NOMO-1 treated with DMSO at 0.1 percent for 48 hours (cell line): ENCODE data around the gene EFNA4.

Experiments
- DNase-seq: peaks from one replicate; lab custom pipeline; 2025; ENCODE audit not compliant: unreplicated experiment; lab: John Stamatoyannopoulos, UW

Gene EFNA4

DNA sequence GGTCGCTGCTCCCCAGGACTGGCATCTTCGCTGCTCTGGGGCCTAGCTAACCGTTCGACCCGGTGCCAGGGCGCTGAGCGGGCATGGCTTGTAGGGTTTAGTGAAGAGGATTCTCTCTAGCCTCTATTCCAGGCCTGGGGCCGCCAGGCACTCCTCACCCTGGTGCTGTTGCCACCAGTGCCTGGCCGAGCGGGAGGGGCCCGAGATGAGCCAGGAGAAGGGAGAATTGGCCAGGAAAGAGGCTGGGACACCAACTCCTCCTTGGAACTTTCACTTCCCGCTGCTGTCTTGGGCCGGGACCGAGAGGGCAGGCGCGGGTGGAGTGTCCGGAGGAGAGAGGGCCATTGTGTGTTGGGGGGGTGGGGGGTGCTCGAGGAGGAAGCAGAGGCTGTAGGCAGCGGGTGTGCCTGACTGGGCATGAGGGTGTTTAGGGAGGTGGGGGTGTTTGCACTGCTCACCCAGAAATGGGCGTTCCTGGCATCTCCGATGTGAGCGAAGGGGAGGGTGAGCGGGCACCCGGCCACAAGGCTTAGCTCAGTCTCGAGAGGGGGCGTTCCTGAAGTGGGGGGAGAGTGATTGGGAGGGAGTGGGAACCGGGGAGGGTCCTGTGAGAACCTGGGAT is 11.7 kb upstream of the EFNA4 start:
- no peak for DNase-seq

DNA sequence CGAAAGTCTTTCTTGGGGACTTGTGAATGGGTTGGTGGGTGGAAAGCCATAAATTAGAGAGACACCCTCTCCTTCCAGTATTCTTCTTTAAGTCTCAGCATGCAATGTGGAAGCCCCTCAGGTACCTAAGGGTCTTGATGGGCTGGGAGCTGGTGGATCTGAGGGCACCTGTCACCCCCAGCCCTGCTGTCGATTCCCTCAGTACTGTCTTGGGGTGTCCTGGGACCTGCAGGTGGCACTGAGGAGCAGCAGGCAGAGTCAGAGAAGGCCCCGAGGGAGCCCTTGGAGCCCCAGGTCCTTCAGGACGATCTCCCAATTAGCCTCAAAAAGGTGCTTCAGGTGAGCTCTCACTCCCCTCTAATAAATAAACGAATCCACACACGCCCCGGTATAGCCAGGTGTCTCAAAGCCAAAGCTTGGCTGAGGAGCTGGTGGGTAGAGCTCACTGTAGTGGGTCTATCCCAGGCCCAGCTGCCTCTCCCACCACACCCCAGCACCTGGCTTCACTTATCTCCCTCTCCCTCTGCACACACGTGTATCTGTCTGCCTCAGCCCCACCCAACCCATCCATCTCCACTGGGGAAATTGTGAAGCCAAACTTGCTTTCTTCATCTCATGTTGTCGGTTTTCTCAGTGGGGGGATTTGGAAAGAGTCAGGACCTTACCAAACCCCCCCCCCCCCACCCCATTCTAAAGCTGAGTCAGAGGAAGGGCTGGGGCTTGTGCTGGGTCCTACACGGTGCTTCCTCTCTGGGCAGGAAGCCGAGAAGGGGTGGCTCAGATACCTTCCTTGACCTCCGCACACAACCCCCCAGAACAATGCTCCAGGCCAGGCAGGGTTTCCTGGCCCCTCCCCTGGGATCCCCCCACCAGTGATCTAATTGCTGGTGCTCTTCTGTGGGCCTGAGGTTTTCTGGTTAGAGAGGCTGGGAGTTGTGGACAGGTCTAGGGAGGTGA is 10.8 kb upstream of the EFNA4 start:
- DNase-seq = no peak

DNA sequence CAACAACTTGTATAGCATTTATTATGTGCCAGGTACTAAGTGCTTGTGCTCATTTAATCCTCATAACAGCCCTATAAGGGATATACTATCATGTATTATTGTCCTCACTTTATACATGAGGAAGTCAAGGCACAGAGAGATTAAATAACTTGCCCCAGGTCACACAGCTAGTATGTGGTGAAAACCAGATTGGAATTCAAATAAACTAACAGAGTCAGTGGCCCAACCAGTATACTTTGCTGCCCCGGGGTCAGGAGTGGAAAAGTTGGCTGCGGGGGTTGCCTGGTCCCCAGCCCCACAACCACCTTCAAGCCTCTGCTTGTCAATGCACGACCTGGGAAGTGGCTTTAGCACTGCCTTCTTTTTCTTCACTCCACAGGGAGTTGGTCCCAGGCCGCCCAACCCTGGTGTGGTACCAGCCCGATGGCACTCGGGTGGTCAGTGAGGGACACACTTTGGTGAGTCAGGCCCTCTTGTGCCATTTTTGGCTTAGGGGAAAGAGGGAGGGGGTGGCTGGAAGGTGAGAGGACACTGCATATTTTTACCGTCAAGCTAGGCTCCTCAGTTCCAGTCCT is 9.9 kb upstream of the EFNA4 start:
- DNase-seq = no peak

DNA sequence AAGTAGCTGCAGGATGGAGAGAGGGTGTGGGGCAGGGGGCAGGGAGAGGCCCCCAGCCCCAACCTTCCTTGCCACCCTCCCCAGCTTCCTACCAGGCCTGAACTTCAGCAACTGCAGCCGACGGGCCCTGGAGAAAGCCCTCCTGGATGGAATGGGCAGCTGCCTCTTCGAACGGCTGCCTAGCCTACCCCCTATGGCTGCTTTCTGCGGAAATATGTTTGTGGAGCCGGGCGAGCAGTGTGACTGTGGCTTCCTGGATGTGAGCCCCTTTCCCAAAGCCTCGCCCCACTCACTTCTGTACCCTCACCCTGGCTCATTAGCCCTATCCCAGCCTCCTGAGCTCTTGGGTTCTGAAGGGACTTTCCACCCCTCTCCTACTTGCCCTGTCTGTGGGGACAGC is 6.4 kb upstream of the EFNA4 start:
- DNase-seq = no peak

DNA sequence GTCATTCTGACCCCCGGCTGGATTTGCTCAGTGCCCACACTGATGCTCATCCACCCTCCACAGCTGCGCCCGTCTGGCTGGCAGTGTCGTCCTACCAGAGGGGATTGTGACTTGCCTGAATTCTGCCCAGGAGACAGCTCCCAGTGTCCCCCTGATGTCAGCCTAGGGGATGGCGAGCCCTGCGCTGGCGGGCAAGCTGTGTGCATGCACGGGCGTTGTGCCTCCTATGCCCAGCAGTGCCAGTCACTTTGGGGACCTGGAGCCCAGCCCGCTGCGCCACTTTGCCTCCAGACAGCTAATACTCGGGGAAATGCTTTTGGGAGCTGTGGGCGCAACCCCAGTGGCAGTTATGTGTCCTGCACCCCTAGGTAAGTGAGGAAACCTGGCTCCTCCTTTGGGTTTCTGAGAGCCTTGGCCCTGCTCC is 5.7 kb upstream of the EFNA4 start:
- DNase-seq = no peak

DNA sequence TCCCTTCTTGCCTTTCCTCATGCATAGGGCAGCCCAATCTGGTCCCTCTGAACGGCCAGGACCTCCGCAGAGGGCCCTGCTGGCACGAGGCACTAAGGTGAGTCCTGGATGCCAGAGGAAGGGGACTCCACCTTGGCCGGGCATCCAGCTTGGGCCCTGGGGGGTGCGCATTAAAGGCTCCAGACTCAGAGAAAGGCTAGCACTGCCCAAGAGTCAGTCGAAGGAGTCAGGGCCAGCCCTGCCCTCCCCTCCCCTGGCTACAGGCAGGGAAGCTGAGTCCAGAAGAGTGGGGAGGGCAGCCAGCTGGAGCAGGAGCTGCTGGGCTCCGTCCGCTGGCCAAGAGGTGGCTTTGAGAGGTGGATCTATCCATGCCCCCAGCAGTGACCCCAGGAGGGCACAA is 2.8 kb upstream of the EFNA4 start:
- no peak for DNase-seq

DNA sequence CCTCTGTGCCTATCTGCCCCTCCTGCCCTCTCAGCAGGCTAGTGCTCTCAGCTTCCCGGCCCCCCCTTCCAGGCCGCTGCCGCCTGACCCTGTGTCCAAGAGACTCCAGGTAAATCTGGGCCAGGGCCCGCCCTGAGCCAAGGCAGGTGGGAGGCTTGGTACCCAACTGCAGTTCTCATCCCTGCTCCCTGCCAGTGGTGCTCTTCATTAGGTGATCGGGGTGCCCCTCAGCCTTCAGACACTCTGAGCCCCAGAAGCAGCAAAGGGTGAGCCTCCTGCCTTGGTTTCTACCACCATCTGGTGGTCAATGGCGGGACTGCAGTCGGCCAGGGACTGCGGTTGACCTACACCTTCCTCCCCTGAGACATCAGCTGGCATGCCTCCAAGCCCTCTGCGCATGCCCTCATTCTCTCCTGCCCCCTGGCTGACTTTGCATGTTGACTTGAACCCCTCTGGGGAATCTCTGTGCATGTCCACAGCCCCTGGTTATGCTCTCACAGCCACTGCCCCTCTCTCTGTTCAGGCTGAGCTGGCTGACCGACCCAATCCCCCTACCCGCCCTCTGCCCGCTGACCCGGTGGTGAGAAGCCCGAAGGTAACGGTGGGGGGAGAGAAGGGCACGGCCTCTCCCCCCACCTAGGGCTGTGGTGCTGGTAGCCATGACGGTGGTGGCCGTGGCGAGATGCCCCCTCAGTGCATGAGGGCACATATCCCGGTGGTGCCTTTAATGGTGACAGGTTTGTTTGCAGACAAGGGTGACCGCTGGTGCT is 2.0 kb upstream of the EFNA4 start:
- peak; percentile 68 for DNase-seq

DNA sequence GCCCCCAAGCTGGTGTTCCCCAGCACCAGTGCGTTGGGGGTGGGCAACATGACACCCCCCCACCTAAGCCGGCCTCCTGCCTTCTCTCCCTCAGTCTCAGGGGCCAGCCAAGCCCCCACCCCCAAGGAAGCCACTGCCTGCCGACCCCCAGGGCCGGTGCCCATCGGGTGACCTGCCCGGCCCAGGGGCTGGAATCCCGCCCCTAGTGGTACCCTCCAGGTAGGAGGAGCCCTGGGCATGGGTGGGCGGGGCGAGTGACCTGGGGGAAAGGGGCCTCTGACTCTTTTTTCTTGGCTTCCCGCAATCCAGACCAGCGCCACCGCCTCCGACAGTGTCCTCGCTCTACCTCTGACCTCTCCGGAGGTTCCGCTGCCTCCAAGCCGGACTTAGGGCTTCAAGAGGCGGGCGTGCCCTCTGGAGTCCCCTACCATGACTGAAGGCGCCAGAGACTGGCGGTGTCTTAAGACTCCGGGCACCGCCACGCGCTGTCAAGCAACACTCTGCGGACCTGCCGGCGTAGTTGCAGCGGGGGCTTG is 1.3 kb upstream of the EFNA4 start:
- no peak for DNase-seq

DNA sequence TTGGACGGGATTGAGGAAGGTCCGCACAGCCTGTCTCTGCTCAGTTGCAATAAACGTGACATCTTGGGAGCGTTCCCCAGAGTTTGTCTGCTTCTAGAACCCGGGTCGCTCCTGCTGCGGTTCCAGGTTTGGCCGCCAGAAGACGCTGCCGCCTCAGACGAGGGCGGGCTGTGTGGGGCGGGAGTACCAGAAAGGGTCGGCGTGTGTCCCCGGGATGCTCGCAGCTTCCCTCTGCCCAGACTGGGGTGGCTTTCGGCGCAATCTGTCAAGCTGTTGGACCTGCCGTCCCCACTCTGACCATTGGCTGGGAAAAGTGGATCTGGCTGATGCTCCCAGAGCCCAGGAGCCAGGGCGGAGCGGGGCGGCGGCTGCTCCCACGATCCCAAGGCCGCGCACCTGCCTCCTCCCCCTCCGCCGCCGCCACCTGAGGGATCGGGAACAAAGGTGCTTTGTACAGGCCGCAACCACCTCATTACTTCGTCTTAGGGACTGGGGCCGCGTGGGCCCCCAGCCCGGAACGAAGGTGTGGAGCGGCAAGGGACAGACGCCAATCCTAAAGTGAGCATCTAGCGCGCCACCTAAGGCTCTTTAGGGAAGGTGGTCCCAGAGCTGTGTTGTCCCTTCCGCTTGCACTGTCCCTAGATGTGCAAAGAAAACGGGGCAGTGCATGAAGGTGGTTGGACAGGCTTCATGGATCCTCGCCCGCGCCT is 683 bp upstream of the EFNA4 start:
- DNase-seq = peak; percentile 26

DNA sequence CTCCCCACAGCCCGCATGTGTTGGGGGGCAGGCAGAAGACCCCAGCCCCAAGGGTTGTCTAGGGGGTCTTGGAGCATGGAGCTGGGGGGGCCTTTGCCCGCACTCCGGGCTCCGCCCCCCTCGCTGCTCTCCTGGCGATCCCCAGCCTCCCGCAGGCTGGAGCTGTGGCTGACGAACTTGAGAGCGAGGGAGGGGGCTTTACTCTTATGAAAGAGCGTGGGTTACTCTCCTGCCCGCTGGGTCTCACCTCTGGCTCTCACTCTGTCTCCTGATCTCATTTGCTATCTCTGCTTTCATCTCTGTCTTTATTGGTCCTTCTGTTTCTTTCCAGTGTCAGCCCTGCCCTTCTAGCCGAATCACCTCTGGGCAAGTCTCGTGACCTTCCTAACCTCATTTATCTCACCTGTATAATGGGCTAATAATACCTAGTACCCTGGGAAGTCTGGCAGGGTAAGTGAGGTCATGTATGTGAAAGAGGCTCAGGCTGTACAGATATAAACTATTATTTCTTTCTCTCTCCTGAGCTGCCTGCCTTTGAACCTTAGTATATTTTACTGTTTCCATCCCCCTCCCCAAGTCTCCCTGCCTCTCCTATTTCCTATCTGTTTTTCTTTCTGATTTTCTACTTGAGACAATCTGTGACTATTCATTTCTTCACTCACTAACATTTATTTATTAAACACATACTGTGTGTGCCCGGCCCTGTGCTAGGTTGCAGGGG is 731 bp downstream of the EFNA4 start:
- no peak for DNase-seq

DNA sequence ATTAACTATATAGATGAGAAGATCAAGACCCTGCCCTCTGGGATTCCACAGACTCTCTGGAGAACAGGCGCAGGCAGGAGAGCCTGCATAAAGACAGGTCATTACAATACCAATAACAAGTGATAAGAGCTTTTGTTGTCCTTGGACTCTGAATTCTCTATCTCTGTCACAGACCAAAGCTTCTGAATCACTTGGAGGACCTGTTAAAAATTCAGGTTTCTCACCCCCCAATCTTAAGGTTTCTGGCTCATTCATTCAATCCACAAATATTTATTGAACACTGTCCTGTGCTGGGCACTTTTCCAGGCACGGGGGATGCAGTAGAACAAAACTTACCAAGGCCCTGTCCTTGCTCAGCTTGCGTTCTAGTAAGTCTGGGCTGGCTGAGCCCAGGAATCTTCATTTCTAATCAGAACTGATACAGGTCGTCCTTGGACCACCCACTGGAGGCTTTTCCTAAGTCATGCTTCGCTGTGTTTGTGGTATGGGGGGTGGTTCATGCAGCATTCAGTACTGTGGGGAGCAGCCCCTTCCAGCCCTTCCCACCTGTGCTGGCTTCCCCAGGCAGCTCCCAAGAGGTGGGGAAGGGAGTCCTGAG is 1.4 kb downstream of the EFNA4 start:
- no peak for DNase-seq

DNA sequence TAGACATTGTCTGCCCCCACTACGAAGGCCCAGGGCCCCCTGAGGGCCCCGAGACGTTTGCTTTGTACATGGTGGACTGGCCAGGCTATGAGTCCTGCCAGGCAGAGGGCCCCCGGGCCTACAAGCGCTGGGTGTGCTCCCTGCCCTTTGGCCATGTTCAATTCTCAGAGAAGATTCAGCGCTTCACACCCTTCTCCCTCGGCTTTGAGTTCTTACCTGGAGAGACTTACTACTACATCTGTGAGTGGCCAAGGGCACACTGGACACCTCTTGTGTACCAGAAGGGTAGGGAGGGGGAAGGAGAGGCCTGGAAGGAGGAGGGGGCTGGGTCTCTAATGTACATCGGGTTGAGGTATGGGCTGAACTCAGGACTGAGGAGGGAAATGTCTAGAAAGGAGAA is 3.2 kb downstream of the EFNA4 start:
- DNase-seq = no peak

DNA sequence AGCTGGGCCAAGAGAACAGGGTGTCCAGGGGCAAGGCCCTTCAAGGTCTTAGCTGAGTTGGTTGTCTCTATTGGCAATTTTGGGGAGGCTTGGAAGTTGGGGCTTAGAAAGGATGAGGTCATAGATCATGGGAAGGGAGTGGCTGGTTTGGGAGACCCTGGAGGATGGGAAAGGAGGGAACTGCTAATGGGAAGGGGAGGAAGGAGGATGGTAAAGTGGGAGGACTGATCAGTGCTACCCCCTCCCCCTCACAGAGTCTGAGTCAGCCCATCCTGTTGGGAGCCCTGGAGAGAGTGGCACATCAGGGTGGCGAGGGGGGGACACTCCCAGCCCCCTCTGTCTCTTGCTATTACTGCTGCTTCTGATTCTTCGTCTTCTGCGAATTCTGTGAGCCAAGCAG is 5.1 kb downstream of the EFNA4 start:
- no peak for DNase-seq

DNA sequence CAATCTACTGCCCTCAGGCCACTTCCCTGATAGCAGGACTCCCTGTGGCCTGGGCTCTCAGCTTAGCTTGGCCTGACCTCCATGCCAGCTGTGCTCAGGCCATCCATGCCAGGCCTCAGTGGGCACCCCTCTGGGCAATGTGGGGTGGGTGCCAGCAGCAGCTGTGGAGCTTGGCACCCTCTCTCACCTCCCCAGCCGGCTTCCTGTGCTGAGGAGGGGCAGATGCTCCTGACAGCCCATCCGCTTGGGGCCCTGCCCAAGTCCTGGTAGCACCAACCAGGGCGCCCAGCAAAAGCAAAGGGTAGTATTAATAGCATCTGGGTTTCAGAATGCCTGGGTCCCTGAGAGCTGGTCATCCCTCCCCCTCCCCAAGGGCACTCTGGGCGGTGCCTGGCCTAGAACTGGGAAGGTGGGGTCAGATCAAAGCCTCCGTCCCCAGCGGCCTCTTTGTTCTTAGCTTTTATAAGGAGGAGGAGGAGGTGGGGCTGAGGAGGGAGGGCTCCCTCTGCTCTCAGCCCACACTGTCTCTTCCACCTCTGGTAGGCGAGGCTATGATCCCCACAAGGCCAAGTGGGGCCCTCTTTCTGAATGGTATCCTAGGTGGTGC is 6.1 kb downstream of the EFNA4 start:
- no peak for DNase-seq

DNA sequence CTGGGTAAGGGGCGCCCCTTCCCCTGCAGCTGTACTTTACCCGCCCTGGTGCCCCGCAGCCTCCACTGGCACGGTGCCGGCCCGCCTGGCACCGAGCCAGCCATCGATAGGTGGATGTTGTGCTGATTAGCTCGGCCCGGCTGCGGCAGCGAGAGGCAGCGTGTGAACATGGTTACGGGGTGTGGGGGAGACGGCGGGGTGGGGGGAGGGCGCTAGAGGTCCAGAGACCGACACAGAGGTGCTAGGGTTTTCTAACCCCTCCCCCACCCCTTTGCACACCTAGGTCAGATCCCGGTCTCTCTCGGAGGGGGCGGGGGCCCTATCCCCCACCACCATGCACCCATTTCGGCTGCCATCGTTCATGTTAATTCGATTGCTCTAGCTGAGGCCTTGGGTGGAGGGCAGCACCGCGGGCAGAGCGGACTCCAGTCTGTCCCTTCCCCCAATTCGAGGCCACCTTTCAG is 6.7 kb downstream of the EFNA4 start:
- DNase-seq = no peak

DNA sequence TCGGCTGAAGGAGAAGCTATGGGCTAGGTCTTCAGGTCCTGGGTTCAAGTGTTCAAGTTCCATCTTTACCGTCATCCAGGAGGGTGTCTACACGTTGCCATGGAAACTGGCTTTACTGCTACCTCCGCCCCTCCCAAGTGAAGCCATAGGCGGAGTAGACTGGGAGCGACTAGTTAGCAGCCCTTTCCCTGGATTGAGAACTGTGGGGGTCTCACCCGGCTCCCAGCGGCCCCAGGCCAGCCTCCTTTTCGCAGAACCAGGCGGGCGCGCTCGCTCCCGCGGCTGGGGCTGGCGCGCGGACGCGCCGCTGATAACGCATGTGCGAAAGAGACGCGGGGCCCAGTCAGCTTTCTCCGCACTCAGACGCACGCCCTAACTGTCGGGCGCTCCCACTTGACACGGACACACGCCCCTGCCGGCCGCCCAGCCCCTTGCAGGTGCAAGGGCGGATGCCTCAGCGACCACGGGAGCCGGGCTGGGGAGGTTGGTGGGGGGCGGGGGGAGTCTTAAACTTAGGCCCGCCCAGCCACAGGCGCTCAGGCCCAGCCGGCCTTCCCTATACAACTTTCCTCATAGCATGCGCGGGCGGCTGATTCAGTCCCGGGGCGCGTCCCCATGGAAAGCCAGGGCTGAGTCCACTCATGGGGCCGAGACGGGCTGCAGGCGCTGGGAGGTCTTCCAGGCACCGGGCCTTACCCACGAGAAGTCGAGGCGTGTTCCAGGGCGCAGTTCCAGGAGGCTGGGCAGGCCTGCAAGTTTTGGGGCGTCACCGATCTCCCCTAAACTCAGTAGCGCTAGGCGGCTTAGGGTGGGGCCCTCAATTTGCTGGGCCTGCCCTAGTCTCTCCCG is 7.4 kb downstream of the EFNA4 start:
- DNase-seq = peak; percentile 83

DNA sequence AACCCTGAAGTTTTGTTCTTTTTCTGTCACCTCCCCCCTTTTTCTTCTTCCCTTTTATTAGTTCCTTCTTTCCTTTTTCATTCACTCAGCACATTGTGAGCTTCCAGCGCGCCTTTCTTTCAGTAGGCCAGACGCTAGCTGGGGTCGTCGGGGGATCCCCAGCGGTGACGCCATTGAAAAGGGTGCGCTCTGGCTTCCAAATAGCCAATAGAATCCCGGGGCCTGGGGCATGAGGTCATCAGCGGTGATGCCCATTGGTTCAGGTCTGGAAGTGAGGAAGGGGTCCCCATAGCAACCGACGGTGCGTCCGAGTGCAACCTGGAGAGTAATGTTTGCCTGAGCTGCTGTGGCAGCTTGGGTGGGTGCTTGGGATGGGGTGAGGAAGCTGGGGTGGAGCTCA is 8.2 kb downstream of the EFNA4 start:
- DNase-seq = no peak
